Measurements from ENCODE around the gene ACTR1B. TPM values are rescaled to one million over a fixed set of nuclear protein-coding genes. Genes with fewer than 3 reads are reported as not detected.
"Not testable (repeated sequence)": the region's sequence is repeated elsewhere in the genome, so short reads cannot be mapped to it uniquely, and the experiment has no call there.

The ACTR1B gene
- total RNA-seq, 1 experiment from 2014 or later = 76.6 TPM

DNA sequence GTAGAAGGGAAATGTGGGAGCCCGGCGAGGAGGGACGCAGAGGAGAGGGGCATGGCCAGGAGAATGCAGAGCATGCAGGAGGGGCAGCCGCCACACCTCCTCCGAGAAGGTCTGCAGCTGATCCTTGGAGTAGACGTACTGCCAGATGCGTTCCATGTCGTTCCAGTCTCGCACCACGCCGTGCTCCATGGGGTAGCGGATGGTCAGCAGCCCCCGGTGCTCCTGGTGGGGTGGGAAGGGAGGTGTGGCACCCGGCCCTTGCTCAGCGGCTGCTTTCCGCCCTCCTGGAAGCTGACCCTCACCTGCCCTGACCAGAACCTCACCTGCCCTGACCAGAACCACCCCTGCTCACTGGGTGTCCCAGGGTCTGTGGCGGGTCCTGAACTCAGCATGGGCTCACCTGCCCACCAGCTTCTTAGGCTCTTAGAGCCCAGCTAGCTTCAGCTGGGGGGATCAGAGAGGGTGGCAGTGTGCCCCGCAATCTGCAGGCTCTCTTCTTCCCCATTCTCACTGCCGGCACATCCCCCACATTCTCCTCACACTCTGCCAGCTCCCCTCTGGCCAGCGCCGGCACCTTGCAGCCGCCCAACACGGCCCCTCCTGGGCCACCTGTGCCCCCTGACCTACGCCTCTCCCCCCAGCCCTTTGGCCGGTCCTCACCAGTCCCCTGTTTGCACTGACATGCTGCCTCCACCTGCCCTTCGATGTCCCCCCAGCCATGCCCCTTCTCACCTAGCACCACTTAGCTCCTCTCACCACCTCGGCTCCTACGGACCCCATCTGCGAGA, 4.4 kb downstream of the ACTR1B start:
- DNase-seq (ENCODE audit: low read depth) = no peak

DNA sequence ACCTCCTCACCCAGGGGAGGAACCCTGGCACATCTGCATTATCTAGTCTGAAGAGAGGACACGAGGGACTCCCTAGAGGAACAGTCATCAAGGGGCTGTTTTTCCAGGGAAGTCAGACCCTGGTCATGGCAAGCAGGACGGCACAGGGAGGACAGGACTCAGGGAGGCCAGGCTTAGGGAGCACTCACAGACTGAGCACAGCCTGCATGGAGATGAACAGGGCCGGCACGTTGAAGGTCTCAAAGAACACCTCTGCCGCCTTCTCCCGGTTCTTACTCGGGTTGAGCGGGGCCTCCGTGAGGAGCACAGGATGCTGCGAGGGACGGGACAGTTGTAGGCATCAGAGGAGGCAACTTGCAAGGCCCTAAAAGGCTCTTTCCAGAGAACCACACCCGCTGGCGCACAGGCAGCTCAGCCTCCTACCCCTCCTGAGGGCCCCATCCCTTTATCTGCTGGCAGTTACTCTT, 5.1 kb downstream of the ACTR1B start:
- no peak for DNase-seq (ENCODE audit: low read depth)

DNA sequence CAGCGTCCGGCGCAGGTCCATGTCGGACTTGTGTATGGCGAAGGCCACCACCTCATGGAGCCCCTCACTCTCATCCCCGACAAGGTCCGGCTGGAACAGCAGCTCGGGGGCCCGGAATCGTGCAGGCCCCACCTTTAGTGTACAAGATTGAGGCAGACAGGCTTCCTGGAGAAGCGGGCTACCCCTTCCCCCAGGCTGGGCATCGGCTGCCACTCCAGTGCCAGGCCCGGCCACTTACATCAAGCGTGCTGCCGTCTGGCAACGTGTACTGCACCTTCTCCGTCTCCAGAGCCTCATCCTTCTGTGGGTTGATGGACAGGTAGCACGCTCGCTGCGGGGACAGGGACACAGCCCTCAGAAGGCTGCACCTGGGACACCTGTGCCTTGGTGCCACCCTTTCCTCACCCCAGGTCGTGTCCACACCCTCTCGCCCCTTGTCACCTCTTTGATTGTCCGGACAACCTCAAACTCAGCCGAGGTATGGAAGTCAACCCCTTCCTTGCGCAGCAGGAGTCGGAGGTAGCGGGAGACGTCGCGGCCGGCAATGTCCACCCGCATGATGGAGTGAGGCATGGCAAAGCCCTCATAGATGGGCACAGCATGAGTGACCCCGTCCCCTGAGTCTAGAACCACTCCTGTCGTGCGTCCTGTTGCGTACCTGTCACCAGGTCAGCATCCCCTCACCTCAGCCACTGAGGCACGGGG, 5.7 kb downstream of the ACTR1B start:
- no peak for DNase-seq (ENCODE audit: low read depth)

DNA sequence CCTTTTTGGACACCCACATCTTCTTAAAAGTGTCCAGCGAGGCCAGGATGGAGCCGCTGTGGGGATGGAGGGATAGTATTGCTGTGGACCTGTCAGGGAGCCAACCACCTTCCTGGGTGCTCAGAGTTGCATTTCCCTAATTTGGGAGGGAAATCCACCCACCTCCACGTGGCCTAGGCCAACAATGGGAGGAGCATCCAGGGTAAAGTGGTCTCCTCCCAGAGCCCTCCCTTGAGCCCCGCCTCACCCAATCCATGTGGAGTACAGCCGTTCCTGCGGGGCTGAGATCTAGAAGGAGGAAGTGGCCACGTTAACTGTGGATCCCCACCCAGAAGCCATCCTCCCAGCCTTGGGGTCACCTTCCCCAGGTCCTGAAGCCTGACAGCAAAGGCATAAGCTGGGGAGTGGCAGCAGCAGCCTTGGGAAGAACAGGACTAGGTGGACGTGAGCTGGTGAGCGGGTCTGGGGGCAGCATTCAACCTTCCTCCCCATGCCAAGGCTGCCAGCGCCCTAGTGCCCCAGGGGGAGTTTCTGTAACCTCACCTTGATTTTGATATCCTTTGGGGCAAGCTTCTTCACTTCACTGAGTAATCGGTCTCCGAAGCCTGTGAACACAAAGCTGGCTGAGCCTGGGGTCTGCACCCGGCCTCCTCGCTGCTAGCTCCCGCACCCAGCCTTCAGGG, 6.8 kb downstream of the ACTR1B start:
- DNase-seq (ENCODE audit: low read depth) = no peak

DNA sequence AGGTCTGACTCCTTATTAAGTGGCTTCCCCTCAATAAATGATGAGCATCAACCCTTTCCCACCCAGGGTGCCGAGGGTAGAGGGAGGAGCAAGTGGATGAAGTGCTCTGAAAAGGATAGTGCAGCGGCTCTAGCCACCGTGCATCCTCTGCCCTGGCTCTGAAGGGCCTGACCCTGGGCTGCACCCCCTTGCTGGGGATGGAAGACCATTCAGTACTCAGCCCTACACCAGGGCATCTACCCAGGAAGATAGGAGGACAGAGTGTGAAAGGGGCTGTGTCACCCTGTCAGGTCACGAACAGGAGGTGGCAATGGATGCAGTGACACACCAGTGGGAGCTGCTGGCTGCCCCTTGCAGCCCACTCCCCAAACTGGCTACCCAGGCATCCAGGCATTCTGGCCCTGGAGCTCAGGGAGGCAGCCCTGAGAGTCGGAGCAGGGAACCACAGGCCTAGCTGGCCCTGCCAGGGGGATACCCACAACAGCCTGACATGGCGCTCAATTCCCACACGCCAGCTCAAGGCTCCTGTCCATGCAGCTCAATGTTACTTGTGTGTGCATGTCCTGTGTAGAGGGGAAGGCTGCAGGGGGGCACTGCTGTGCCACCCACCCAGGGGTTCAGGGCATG, 7.6 kb downstream of the ACTR1B start:
- DNase-seq (ENCODE audit: low read depth) = no peak

DNA sequence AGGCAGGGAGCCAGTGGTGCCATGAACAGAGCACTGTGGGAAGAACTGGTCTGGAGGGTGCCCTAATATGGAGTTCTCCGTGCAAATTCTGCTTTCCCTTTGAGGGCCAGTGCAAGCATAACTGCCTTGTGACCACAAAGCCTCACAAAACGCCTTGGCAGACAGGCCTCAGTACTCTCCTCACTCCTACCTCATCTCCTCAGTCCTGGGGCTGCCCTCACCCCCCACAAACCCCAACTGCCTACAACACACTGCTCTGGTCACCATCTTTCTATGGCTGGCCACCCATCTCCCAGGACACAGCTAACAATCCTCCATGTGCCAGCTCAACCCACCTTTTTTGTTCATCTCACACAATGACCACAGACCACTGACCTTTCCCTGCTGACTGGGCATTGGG, 9.1 kb downstream of the ACTR1B start:
- DNase-seq (ENCODE audit: low read depth) = no peak

DNA sequence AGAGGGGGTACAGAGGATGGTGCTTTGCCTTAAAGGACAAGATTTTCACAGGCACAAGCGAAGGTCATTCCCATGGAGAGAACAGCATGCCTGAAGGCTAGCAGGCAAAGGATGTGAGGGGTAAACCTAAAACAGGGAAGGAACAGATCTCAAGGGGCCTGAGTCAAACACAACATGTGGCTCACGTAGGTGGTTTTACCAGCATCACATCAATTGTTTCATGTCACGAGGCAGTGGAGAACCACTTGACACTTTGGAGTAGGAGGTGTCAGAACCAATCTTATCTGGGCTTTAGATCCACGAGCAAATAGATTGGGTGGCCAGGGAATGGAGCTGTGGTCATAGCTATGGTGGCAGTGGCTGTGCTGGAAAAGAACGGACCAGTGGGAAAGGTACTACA, 9.5 kb downstream of the ACTR1B start:
- no peak for DNase-seq (ENCODE audit: low read depth)

DNA sequence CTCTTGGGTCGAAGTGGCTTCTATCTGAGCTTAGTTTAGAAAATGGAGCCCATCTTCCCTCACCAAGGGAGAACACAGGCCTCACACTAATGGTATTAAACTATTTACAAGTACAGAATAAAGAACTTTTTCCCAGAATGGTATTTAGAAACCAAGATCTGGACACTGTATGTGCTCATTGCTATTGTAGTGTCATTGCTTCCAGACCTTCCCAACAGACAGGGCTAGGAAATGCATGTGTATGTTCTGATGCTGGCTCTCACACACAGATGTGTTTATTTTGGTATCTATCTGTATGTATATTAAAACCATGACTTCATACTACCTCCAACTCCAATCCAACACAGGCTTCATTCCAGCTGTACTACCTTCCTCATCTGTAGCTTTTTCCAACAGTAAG, 10.0 kb downstream of the ACTR1B start:
- no peak for DNase-seq (ENCODE audit: low read depth)

DNA sequence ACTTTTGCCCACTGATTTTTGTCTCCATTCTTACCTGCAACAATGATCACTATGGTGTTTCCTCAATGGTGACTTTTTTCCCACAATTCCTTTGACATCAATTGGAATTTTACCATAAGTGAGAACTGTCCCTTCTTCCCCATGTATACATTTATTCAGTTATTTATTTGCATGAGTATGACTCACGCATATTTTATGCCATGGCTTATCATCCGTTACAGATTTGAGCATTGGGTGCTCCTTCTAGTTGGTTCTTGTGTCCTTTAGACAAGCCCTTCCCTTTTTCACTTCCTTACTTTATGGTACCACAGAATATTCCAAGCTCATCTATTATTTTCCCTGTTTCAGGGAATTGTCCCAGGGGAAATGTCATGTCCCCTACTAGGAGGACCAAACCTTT, 10.4 kb downstream of the ACTR1B start:
- DNase-seq (ENCODE audit: low read depth) = no peak

DNA sequence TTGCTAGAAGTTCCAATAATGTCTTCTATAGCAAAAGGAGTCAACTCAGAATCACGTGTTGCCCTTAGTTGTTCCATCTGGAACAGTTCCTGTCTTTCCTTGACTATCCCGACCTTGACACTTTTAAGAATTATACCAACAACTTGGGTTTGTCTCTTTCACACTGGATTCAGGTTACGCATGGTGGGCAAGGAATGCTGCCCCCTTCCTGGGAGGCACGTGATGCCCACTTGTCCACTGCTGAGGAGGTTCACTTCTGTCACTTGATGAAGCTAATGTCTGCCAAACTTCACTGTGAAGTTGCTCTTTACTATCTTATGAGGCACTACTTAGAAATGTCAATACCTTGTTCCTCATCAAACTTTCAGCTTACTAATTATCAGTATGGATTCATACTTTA, 12.7 kb downstream of the ACTR1B start:
- DNase-seq (ENCODE audit: low read depth) = no peak

DNA sequence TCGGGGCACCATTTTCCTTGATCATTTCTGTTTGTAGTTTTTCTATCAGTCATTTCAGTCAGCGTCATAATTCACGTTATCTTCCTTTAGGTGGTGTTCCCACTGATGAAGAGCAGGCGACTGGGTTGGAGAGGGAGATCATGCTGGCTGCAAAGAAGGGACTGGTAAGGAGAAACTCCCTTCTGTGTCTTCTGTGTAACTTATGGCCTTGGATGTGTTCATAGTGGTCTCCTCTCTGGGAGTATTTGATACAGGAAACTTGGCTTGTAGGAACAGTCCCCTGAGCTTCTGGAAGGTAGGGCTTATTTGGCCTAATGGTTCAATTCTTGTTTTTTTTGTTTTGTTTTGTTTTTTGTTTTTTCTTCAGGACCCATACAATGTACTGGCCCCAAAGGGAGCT, 16.9 kb downstream of the ACTR1B start:
- no peak for DNase-seq (ENCODE audit: low read depth)

DNA sequence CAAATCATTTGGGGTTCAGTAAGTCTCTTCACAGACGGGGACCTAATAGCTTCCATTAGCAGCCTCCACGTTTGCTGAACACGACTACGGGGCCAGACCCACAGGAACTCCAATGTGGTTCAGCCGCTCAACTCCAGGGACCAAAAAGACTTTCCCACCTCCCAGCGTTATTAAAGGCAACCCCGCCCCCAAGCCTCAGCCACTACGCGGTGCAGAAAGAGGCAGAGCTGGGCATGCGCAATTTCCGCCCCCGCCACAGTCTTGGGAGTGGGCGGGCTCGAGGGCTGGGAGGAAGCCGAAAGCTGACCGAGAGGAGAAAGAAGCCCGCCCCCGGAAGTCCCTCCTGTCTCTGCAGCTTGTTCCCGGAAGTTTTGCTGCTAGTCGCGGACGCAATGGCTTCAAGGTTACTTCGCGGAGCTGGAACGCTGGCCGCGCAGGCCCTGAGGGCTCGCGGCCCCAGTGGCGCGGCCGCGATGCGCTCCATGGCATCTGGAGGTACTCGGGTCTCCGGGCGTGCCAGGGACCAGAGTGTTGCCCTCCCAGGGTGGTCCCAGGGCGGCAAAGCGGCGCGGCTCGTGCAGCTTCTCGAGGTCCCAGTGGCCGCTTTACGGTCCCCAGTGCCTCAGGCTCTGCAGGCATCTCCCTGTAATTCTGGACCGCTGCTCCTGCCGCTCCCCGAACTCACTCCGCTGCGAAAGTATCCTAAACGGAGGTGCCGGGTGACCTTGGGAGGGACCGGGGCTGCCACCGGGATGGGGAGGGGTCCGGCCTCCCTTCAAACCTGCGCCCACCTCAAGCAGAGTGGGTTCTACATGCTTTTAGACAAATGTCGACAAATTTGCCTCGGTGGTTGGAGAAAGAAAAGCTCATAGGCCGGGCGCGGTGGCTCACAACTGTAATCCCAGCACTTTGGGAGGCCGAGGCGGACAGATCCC, 17.9 kb downstream of the ACTR1B start, which contains the start of gene COX5B:
Gene COX5B, plus strand, starts transcription at position 368 of the 935 bp plus-strand sequence. Its CDS starts 25 bp downstream, at position 393.
- DNase-seq (ENCODE audit: low read depth) = peak; percentile 95

DNA sequence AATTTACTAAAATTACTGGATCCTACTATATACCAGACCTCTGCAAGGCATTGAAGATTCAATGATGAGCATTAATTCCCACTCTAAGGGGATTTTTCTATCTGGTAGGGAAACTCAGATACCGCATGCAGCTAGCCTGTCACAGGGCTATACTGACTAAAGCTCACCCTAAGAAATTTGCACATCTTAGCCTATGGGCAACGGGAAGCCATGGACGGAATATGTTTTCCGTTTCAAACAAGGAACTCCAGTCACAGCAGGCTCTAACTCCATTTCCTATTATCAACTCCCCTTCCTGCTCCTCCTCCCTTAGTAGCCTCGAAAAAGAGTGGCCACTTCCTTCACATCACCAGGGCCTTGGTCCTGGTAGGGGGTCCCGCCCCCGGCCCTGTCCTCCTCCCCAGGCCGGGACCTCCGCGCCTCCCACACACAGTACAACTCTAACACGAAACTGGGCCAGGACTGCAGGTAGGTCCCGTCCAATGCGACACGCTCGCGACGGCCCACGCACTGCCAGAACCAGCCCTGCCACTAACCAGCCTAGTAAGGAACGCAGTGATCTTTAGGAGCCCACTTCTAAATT, 18.6 kb downstream of the ACTR1B start:
- DNase-seq (ENCODE audit: low read depth) = peak; percentile 13

DNA sequence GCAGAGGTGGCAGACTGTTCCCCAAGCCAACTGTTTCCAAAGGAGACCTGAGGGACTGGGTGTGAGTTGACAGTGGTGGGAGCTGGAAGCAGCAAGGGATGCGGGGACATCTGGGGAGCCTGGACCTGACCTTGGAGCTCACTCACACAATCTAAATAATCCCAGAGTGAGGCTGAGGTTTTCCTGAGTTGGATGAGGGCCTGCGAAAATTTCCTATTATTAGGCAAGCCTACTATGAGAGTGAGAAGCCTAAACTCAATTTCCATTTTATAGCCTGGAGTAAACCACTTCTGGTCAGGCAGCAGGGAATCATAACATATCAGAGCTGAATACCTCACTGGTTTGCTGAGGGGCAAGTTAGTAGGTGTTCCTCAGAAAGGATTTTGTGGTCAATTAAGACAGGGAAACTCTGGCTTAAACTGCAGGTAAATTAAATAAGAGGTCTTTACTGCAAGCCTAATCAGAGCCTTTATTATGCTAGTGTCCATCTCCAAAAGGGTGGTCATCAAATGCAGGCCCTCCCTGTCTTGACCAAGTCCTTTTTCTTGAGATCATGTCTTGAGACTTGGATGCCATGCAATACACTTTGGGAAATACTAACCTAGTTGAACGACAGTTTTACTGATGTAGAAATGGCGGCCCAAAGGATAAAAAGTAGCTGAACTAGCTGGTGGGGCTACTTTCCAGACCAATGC, 19.7 kb downstream of the ACTR1B start:
- no peak for DNase-seq (ENCODE audit: low read depth)

DNA sequence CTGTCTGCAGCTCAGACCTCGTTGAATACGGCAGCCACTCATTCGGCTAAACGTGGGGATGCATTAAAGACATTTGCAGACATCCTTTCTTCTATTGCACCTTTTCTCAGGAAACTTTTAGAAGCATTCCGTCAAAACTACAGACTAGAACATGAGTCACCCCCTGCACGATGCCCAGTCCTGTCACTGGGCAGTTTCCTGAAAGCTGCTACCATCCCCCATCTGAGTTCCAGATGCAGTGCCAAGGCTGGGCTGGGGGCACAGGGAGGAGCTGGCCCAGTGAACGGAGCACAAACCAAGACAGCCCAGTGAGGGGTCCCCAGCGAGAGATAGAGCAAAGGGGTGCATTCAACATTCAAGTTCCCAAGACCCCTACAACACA, 37.8 kb downstream of the ACTR1B start:
- DNase-seq (ENCODE audit: low read depth) = not testable (repeated sequence)

DNA sequence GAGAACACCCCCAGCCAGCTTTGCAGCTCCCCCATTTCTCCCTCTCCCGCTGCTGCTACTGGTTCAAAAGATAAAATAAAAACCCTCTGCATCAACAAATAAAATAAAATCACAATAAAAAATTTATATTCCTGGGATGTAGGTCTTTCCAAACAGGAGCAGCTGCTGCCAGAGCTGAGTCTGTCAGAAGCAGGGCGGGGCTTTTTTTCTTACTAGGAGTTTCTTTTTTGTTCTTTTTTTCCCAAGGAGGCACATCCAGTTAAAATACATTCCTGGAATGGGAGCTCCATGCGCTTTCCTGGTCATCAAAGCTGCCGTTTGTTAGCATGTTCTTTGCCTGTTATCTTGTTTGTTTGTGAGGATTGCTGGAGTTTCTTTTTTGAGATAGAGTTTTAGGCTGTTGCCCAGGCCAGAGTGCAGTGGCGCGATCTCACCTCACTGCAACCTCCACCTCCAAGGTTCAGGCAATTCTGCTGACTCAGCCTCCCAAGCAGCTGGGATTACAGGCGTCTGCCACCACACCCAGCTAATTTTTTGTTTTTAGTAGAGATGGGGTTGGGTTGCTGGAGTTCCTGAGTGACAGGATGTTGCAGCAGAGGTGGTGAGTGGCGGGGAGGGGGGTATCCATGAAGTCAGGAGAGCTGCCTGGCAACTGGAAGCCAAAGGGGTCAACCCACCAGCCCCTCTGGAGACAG, 38.3 kb downstream of the ACTR1B start:
- DNase-seq (ENCODE audit: low read depth) = not testable (repeated sequence)

DNA sequence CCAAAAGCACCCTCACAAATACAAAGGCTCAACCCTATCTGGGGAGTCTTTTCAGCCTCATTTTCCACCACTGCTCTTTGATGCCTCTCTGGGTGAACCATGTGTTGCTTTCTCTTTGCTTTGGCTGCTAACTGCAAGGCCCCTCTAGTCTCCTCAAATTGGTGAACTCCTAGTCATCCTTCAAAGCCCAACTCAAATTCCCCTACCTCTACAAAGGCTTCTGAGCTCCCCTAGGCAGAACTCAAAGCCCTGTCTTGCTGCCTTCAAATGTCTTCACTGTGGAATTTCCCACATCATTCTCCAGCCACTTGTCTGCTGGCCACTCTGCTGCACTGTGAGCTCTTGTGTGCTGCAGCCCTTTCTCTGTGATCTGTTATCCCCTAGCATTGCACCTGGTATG, 40.9 kb downstream of the ACTR1B start:
- DNase-seq (ENCODE audit: low read depth) = not testable (repeated sequence)

DNA sequence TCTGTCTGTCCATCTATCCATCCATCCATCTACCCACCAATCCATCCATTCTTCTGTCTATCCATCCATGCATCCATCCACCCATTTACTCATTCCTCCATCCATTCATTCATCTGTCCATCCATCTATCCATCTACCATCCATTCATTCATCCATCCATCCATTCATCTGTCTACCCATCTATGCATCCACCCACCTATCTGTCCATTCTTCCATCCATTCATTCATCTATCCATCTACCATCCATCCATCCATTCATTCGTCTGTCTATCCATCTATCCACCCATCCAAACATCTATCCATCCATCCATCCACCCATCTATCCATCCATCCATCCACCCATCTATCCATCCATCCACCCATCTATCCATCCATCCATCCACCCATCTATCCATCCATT, 43.4 kb downstream of the ACTR1B start:
- not testable (repeated sequence) for DNase-seq (ENCODE audit: low read depth)

Data from LHCN-M2 (cell line).